H9 (cell line): Measurements from ENCODE around the gene RICTOR. TPM values are rescaled to one million over a fixed set of nuclear protein-coding genes. Genes with fewer than 3 reads are reported as not detected.

Source experiments
- DNase-seq: peaks from one replicate; pipeline ENCODE4 v3.0.0-alpha.2; 2017
- H2AFZ ChIP-seq: one replicate; pipeline ENCODE4 v1.6.1; 2013; ENCODE audit warnings: mild to moderate bottlenecking, low read length, control low read depth, moderate library complexity
- H2AK5ac ChIP-seq: 2 replicates; pipeline ENCODE4 v1.6.1; 2013; ENCODE audit warnings: low read length, control low read depth, mixed read lengths; ENCODE audit not compliant: insufficient read length
- H2BK120ac ChIP-seq: one replicate; pipeline ENCODE4 v1.6.1; 2013; ENCODE audit warnings: low read depth, mild to moderate bottlenecking, low read length, control low read depth, inconsistent platforms; ENCODE audit not compliant: poor library complexity, severe bottlenecking
- H2BK12ac ChIP-seq: 2 replicates; pipeline ENCODE4 v1.6.1; 2013; ENCODE audit warnings: low read length, control low read depth, mixed read lengths, low read depth; ENCODE audit not compliant: insufficient read length
- H2BK15ac ChIP-seq: 2 replicates; pipeline ENCODE4 v1.6.1; 2013; ENCODE audit warnings: low read depth, low read length, control low read depth
- H2BK20ac ChIP-seq: one replicate; pipeline ENCODE4 v1.6.1; 2013; ENCODE audit warnings: low read depth, mild to moderate bottlenecking, low read length, control low read depth, inconsistent platforms; ENCODE audit not compliant: poor library complexity, severe bottlenecking
- H2BK5ac ChIP-seq: 2 replicates; pipeline ENCODE4 v1.6.1; 2013; ENCODE audit warnings: low read length, control low read depth, mixed read lengths; ENCODE audit not compliant: insufficient read length
- H3K14ac ChIP-seq: 2 replicates; pipeline ENCODE4 v1.6.1; 2013; ENCODE audit warnings: low read length, control low read depth; ENCODE audit not compliant: insufficient read depth
- H3K18ac ChIP-seq: 2 replicates; pipeline ENCODE4 v1.6.1; 2013; ENCODE audit warnings: low read depth, mild to moderate bottlenecking, mixed read lengths, low read length, control low read depth; ENCODE audit not compliant: insufficient read length
- H3K23ac ChIP-seq: 2 replicates; pipeline ENCODE4 v1.6.1; 2013; ENCODE audit warnings: low read length, control low read depth, mixed read lengths, low read depth; ENCODE audit not compliant: insufficient read length
- H3K23me2 ChIP-seq: 2 replicates; pipeline ENCODE4 v1.6.1; 2013; ENCODE audit warnings: low read depth, mild to moderate bottlenecking, mixed read lengths, low read length, control low read depth; ENCODE audit not compliant: insufficient read length, poor library complexity, severe bottlenecking
- H3K27ac ChIP-seq: 2 replicates; pipeline ENCODE4 v1.5.1; 2013; ENCODE audit warnings: low read length, control low read depth, mixed read lengths, low read depth; ENCODE audit not compliant: insufficient read length
- H3K27me3 ChIP-seq: 2 replicates; pipeline ENCODE4 v1.6.1; 2013; ENCODE audit warnings: low read length, control low read depth, inconsistent platforms; ENCODE audit not compliant: insufficient read depth
- H3K4ac ChIP-seq: 2 replicates; pipeline ENCODE4 v1.6.1; 2013; ENCODE audit warnings: low read depth, mild to moderate bottlenecking, control low read depth, inconsistent platforms, low read length, moderate library complexity
- H3K4me1 ChIP-seq: 2 replicates; pipeline ENCODE4 v1.6.1; 2013; ENCODE audit warnings: low read length, control low read depth, inconsistent platforms; ENCODE audit not compliant: insufficient read depth
- H3K4me2 ChIP-seq: 2 replicates; pipeline ENCODE4 v1.6.1; 2013; ENCODE audit warnings: low read length, control low read depth, mixed read lengths; ENCODE audit not compliant: insufficient read length, insufficient read depth
- H3K56ac ChIP-seq: 2 replicates; pipeline ENCODE4 v1.6.1; 2013; ENCODE audit warnings: low read depth, mild to moderate bottlenecking, mixed read lengths, low read length, control low read depth; ENCODE audit not compliant: insufficient read length
- H3K79me1 ChIP-seq: 2 replicates; pipeline ENCODE4 v1.6.1; 2013; ENCODE audit warnings: low read depth, mild to moderate bottlenecking, moderate library complexity, low read length, control low read depth, inconsistent platforms; ENCODE audit not compliant: insufficient read depth, poor library complexity, severe bottlenecking
- H3K79me2 ChIP-seq: 2 replicates; pipeline ENCODE4 v1.6.1; 2013; ENCODE audit warnings: low read length, control low read depth, inconsistent platforms; ENCODE audit not compliant: insufficient read depth
- H3K9ac ChIP-seq: 2 replicates; pipeline ENCODE4 v1.6.1; 2013; ENCODE audit warnings: low read length, control low read depth, mixed read lengths; ENCODE audit not compliant: insufficient read length; ENCODE audit errors: extremely low read depth
- H3K9me3 ChIP-seq: one replicate; pipeline ENCODE4 v1.6.1; 2013; ENCODE audit warnings: low read depth, low read length, inconsistent platforms; ENCODE audit not compliant: control insufficient read depth
- H3T11ph ChIP-seq: one replicate; pipeline ENCODE4 v1.6.1; 2013; ENCODE audit warnings: mild to moderate bottlenecking, low read length, control low read depth, inconsistent platforms
- H4K20me1 ChIP-seq: one replicate; pipeline ENCODE4 v1.6.1; 2013; ENCODE audit not compliant: control insufficient read depth, insufficient read length, insufficient read depth
- H4K5ac ChIP-seq: 2 replicates; pipeline ENCODE4 v1.6.1; 2013; ENCODE audit warnings: low read depth, mild to moderate bottlenecking, mixed read lengths, low read length, control low read depth; ENCODE audit not compliant: insufficient read length
- H4K8ac ChIP-seq: replicated peaks from 2 replicates; pipeline ENCODE4 v1.6.1; 2013; ENCODE audit warnings: low read length, control low read depth, mixed read lengths, low read depth; ENCODE audit not compliant: insufficient read length
- H4K91ac ChIP-seq: 2 replicates; pipeline ENCODE4 v1.6.1; 2013; ENCODE audit warnings: low read depth, mild to moderate bottlenecking, moderate library complexity, mixed read lengths, low read length, control low read depth; ENCODE audit not compliant: insufficient read length
- H3K27ac Mint-ChIP-seq, 3 experiments: 2 replicates in 2 of 3; 3 replicates in 1 of 3; pipeline ENCODE4 v1.8.0; 2020 to 2021; ENCODE audit warnings: mixed read lengths in 3 of 3, mild to moderate bottlenecking in 1 of 3, moderate library complexity in 1 of 3
- H3K27me3 Mint-ChIP-seq: 2 replicates; pipeline ENCODE4 v1.8.0; 2021; ENCODE audit warnings: low read depth, mild to moderate bottlenecking, moderate library complexity, mixed read lengths
- H3K36me3 Mint-ChIP-seq, 3 experiments: 2 replicates in 2 of 3; 3 replicates in 1 of 3; pipeline ENCODE4 v1.8.0; 2020 to 2021; ENCODE audit warnings: low read depth in 3 of 3, mixed read lengths in 3 of 3; ENCODE audit not compliant: insufficient read depth in 1 of 3
- H3K4me1 Mint-ChIP-seq, 2 experiments: 2 replicates each; pipeline ENCODE4 v1.8.0; 2020; ENCODE audit warnings: mixed read lengths in 2 of 2
- H3K4me3 Mint-ChIP-seq, 2 experiments: 2 replicates in 1 of 2; 3 replicates in 1 of 2; pipeline ENCODE4 v1.8.0; 2020 to 2021; ENCODE audit warnings: mild to moderate bottlenecking in 2 of 2, mixed read lengths in 2 of 2, moderate library complexity in 1 of 2
- H3K9me3 Mint-ChIP-seq, 2 experiments: 2 replicates in 1 of 2; 3 replicates in 1 of 2; pipeline ENCODE4 v1.8.0; 2020; ENCODE audit warnings: mild to moderate bottlenecking in 2 of 2, mixed read lengths in 2 of 2, moderate library complexity in 1 of 2
- CTCF ChIP-seq: fragments of 200-600 bp; sonication (generic); conservative IDR thresholded peaks from 3 replicates; pipeline ENCODE4 v1.8.0; 2021; ENCODE audit warnings: antibody characterized with exemption, mild to moderate bottlenecking
- WGBS: extraction: QIAGEN DNeasy Blood & Tissue Kit; methylation state at CpG from one replicate; pipeline ENCODE4 v1.1.7; 2013; ENCODE audit warnings: missing lambda C conversion rate, low lambda C conversion rate, mixed read lengths; ENCODE audit not compliant: insufficient read length; ENCODE audit errors: extremely low coverage; 5-methylcytosine and 5-hydroxymethylcytosine counted together
- total RNA-seq: library from RNA; stranded (reverse); gene quantifications from 2 replicates; pipeline ENCODE4 v1.2.1, GENCODE V29; 2021

RICTOR gene
- total RNA-seq, 1 experiment from 2014 or later, result 20.9 TPM

- Histone ChIP-seq H3K4me2 (no peak overlapping the region), H3K18ac (no peak overlapping the region), H4K5ac (no peak overlapping the region), H3K79me1 (no peaks in the 10 kb centered on the region), H3K56ac (no peak overlapping the region), H4K20me1 (no peaks in the 10 kb centered on the region), H2BK12ac (no peak overlapping the region), H3K27ac (no peak overlapping the region), H2BK15ac (no peak overlapping the region), H4K91ac (no peak overlapping the region), H3K9me3 (peaks cover 19% of the 10 kb centered on the region), H2BK20ac (no peak overlapping the region), H3K4ac (no peak overlapping the region), H3K23me2 (no peaks in the 10 kb centered on the region), H3K14ac (no peak overlapping the region), H3K9ac (no peak overlapping the region), H3K27me3 (no peaks in the 10 kb centered on the region), H3K4me1 (no peaks in the 10 kb centered on the region), H2AK5ac (no peak overlapping the region), H2AFZ (no peak overlapping the region), H3K79me2 (no peaks in the 10 kb centered on the region), H4K8ac (no peak overlapping the region), H2BK120ac (no peak overlapping the region), H3K23ac (no peak overlapping the region), H3T11ph (no peak overlapping the region), H2BK5ac (no peak overlapping the region)
- peaks cover 3 to 4% of the 10 kb centered on the region in 2 experiments; a peak in 1 of 4 replicates for H3K4me1 Mint-ChIP-seq
- H3K4me3 Mint-ChIP-seq, result no peak overlapping the region
- peak overlapping the region in 1 of 3 experiments; percentile 62; a peak in 1 of 7 replicates for H3K27ac Mint-ChIP-seq
- TF ChIP-seq CTCF, result no peak
- peaks cover 32 to 35% (median 32%) of the 10 kb centered on the region in 3 experiments for H3K36me3 Mint-ChIP-seq
- no peaks in the 10 kb centered on the region for H3K27me3 Mint-ChIP-seq
- peaks cover 28 to 32% of the 10 kb centered on the region in 2 experiments for H3K9me3 Mint-ChIP-seq
- WGBS, result no CpG with 5 or more reads among the region's 4 CpGs
- DNase-seq, result no peak
Observed at GRCh38 chr5:39009981-39010380, 64.2 kb downstream of the RICTOR start.
